Gastroesophageal sphincter (tissue), 3 donors: ENCODE results near the gene KLC1.

Experiments used
- CTCF ChIP-seq, 4 experiments: fragments of 200-600 bp in 2 of 4; fragments of 450-650 bp in 2 of 4; sonication (generic) in 1 of 4; IDR thresholded peaks; one replicate each; pipeline ENCODE4 v1.5.1; 2017 to 2019; ENCODE audit warnings: antibody characterized with exemption in 4 of 4, mild to moderate bottlenecking in 2 of 4, moderate library complexity in 2 of 4
- POLR2A ChIP-seq, 2 donors: fragments of 450-650 bp; IDR thresholded peaks; one replicate each; pipeline ENCODE4 v1.6.1; 2017; ENCODE audit warnings: antibody characterized with exemption in 2 of 2, mild to moderate bottlenecking in 2 of 2, moderate library complexity in 1 of 2
- POLR2AphosphoS5 ChIP-seq: sonication (generic); formaldehyde crosslinking; IDR thresholded peaks from one replicate; pipeline ENCODE4 v1.6.1; 2017; ENCODE audit warnings: antibody characterized with exemption

GRCh38 chr14:103735815-103736545 lies 107.0 kb downstream of the KLC1 start:
- TF ChIP-seq CTCF (IDR thresholded peaks at IDR 0.05) (no peak), POLR2AphosphoS5 (no peak), POLR2A (IDR thresholded peaks at IDR 0.05) (no peak)
